ENCODE measurements around the gene OR2T27.
"Not testable (repeated sequence)": the region's sequence is repeated elsewhere in the genome, so short reads cannot be mapped to it uniquely, and the experiment has no call there.

OR2T27 gene

GRCh38 chr1:248655354-248655753, at the start of gene OR2T27:
Gene OR2T27, minus strand, starts transcription at chr1:248655528. Its CDS starts 4,644 bp downstream, at chr1:248650884.
- not testable (repeated sequence) for DNase-seq

GRCh38 chr1:248704606-248705005, 49.3 kb upstream of the OR2T27 start:
- DNase-seq = no peak

GRCh38 chr1:248703674-248704073, 48.3 kb upstream of the OR2T27 start:
- DNase-seq = no peak

- no peak for DNase-seq
Observed at GRCh38 chr1:248702714-248703113, 47.4 kb upstream of the OR2T27 start, which contains the start of gene OR14I1. Gene OR14I1, minus strand, starts transcription at chr1:248702766.

- DNase-seq = no peak
Observed at GRCh38 chr1:248699099-248699498, 43.8 kb upstream of the OR2T27 start.

- DNase-seq = no peak
Observed at GRCh38 chr1:248697907-248698306, 42.6 kb upstream of the OR2T27 start.

- no peak for DNase-seq
Observed at GRCh38 chr1:248696774-248697173, 41.4 kb upstream of the OR2T27 start.

- peak in 3 of 56 donors; percentile 3 to 8 (median 5) for DNase-seq
Observed at GRCh38 chr1:248696261-248696660, 40.9 kb upstream of the OR2T27 start.

- no peak for DNase-seq
Observed at GRCh38 chr1:248695451-248696132, 40.3 kb upstream of the OR2T27 start.

- no peak for DNase-seq
Observed at GRCh38 chr1:248691567-248692155, 36.3 kb upstream of the OR2T27 start.

GRCh38 chr1:248688527-248689298, 33.4 kb upstream of the OR2T27 start:
- DNase-seq = no peak

- no peak for DNase-seq
Observed at GRCh38 chr1:248686815-248687214, 31.5 kb upstream of the OR2T27 start.

- DNase-seq = no peak
Observed at GRCh38 chr1:248681651-248682050, 26.3 kb upstream of the OR2T27 start.

- DNase-seq = no peak
Observed at GRCh38 chr1:248670003-248670402, 14.7 kb upstream of the OR2T27 start.

GRCh38 chr1:248663453-248664328, 8.4 kb upstream of the OR2T27 start:
- DNase-seq = not testable (repeated sequence)

GRCh38 chr1:248656797-248657196, 1.5 kb upstream of the OR2T27 start:
- not testable (repeated sequence) for DNase-seq

- not testable (repeated sequence) for DNase-seq
Observed at GRCh38 chr1:248648770-248649536, 6.4 kb downstream of the OR2T27 start.

GRCh38 chr1:248645178-248645577, 10.2 kb downstream of the OR2T27 start, which contains the start of gene OR2T35:
Gene OR2T35, minus strand, starts transcription at chr1:248645278. Its CDS starts 6,020 bp downstream, at chr1:248639258.
- not testable (repeated sequence) for DNase-seq

- not testable (repeated sequence) for DNase-seq
Observed at GRCh38 chr1:248642971-248643651, 12.2 kb downstream of the OR2T27 start.

GRCh38 chr1:248641583-248641982, 13.7 kb downstream of the OR2T27 start:
- DNase-seq = not testable (repeated sequence)
